HTR-8/SVneo (cell line): ENCODE data around the gene MAP4K3.

Experiments
- DNase-seq: peaks from one replicate; pipeline ENCODE4 v3.0.0; 2011; ENCODE audit warnings: low spot score, mixed read lengths; ENCODE audit not compliant: insufficient read length
- FAIRE-seq: peaks from 2 replicates; lab custom pipeline; 2011; peaks lifted over from hg19 to GRCh38; lab: Jason Lieb, UNC

Gene MAP4K3

GRCh38 chr2:39447266-39448168, 10.4 kb upstream of the MAP4K3 start:
- DNase-seq (no peak), FAIRE-seq (no peak)

- FAIRE-seq (no peak), DNase-seq (no peak)
Measured at GRCh38 chr2:39445934-39446333, 8.8 kb upstream of the MAP4K3 start.

GRCh38 chr2:39443009-39443408, 5.9 kb upstream of the MAP4K3 start:
- no peak for DNase-seq
- no peak for FAIRE-seq

- DNase-seq = no peak
- no peak for FAIRE-seq
Measured at GRCh38 chr2:39437522-39438296, 624 bp upstream of the MAP4K3 start.

GRCh38 chr2:39435741-39436591, 1.1 kb downstream of the MAP4K3 start:
- DNase-seq = no peak
- FAIRE-seq = no peak

- no peak for DNase-seq
- no peak for FAIRE-seq
Measured at GRCh38 chr2:39435234-39435633, 1.9 kb downstream of the MAP4K3 start.

GRCh38 chr2:39434233-39434897, 2.7 kb downstream of the MAP4K3 start:
- DNase-seq = no peak
- no peak for FAIRE-seq

- no peak for FAIRE-seq
- DNase-seq = no peak
Measured at GRCh38 chr2:39433586-39434195, 3.4 kb downstream of the MAP4K3 start.

GRCh38 chr2:39432701-39433100, 4.4 kb downstream of the MAP4K3 start:
- no peak for FAIRE-seq

GRCh38 chr2:39431592-39432316, 5.3 kb downstream of the MAP4K3 start:
- no peak for DNase-seq
- FAIRE-seq = no peak

More at GRCh38 chr2:39432701-39433100, 4.4 kb downstream of the MAP4K3 start:
- DNase-seq = no peak

- DNase-seq (no peak), FAIRE-seq (no peak)
Measured at GRCh38 chr2:39429746-39430145, 7.3 kb downstream of the MAP4K3 start.

- FAIRE-seq (no peak), DNase-seq (no peak)
Measured at GRCh38 chr2:39424951-39425350, 12.1 kb downstream of the MAP4K3 start.

- DNase-seq (no peak), FAIRE-seq (no peak)
Measured at GRCh38 chr2:39422700-39423099, 14.4 kb downstream of the MAP4K3 start.

GRCh38 chr2:39421354-39421753, 15.7 kb downstream of the MAP4K3 start:
- no peak for FAIRE-seq
- no peak for DNase-seq

- FAIRE-seq (no peak), DNase-seq (no peak)
Measured at GRCh38 chr2:39419282-39420223, 17.5 kb downstream of the MAP4K3 start.

- no peak for FAIRE-seq
- DNase-seq = no peak
Measured at GRCh38 chr2:39418491-39418890, 18.6 kb downstream of the MAP4K3 start.

GRCh38 chr2:39416140-39416539, 20.9 kb downstream of the MAP4K3 start:
- no peak for FAIRE-seq
- DNase-seq = no peak
